ENCODE results near the gene HIVEP1.

The HIVEP1 gene

GRCh38 chr6:12020187-12020791 is 8.2 kb downstream of the HIVEP1 start:
- in situ Hi-C loops (cut with MboI; ENCODE audit: low sequenced_read_pairs, unreplicated experiment) = loop anchor here (25.0 kb wide), 1 partner anchor 308 kb away; no protein-coding TSS in a partner anchor
- no peak for TF ChIP-seq CTCF (IDR thresholded peaks at IDR 0.05; ENCODE audit: borderline replicate concordance, control extremely low read depth, extremely low read depth, insufficient read depth, missing control alignments)
- DNase-seq (ENCODE audit: low spot score) = no peak

- TF ChIP-seq CTCF (IDR thresholded peaks at IDR 0.05; ENCODE audit: borderline replicate concordance, control extremely low read depth, extremely low read depth, insufficient read depth, missing control alignments) = no peak
- in situ Hi-C loops (cut with MboI; ENCODE audit: low sequenced_read_pairs, unreplicated experiment) = loop anchor here (25.0 kb wide), 1 partner anchor 310 kb away; no protein-coding TSS in a partner anchor
- no peak for DNase-seq (ENCODE audit: low spot score)
Measured at GRCh38 chr6:12022481-12022880, 10.4 kb downstream of the HIVEP1 start.

GRCh38 chr6:12022953-12023388 is 10.9 kb downstream of the HIVEP1 start:
- no peak for TF ChIP-seq CTCF (IDR thresholded peaks at IDR 0.05; ENCODE audit: borderline replicate concordance, control extremely low read depth, extremely low read depth, insufficient read depth, missing control alignments)
- in situ Hi-C loops (cut with MboI; ENCODE audit: low sequenced_read_pairs, unreplicated experiment) = loop anchor here (25.0 kb wide), 1 partner anchor 311 kb away; no protein-coding TSS in a partner anchor
- DNase-seq (ENCODE audit: low spot score) = no peak

GRCh38 chr6:12024216-12024615 is 12.1 kb downstream of the HIVEP1 start:
- in situ Hi-C loops (cut with MboI; ENCODE audit: low sequenced_read_pairs, unreplicated experiment) = loop anchor here (25.0 kb wide), 1 partner anchor 312 kb away; no protein-coding TSS in a partner anchor
- no peak for TF ChIP-seq CTCF (IDR thresholded peaks at IDR 0.05; ENCODE audit: borderline replicate concordance, control extremely low read depth, extremely low read depth, insufficient read depth, missing control alignments)
- no peak for DNase-seq (ENCODE audit: low spot score)

- no peak for DNase-seq (ENCODE audit: low spot score)
- in situ Hi-C loops (cut with MboI; ENCODE audit: low sequenced_read_pairs, unreplicated experiment) = loop anchor here (25.0 kb wide), 1 partner anchor 313 kb away; no protein-coding TSS in a partner anchor
- TF ChIP-seq CTCF (IDR thresholded peaks at IDR 0.05; ENCODE audit: borderline replicate concordance, control extremely low read depth, extremely low read depth, insufficient read depth, missing control alignments) = no peak
Measured at GRCh38 chr6:12024699-12025434, 12.8 kb downstream of the HIVEP1 start.

GRCh38 chr6:12026120-12026519 is 14.0 kb downstream of the HIVEP1 start:
- no peak for TF ChIP-seq CTCF (IDR thresholded peaks at IDR 0.05; ENCODE audit: borderline replicate concordance, control extremely low read depth, extremely low read depth, insufficient read depth, missing control alignments)
- in situ Hi-C loops (cut with MboI; ENCODE audit: low sequenced_read_pairs, unreplicated experiment) = no loop called here
- no peak for DNase-seq (ENCODE audit: low spot score)
